C4-2B (cell line): Measurements from ENCODE around the gene ANKRD44.

Experiments used
- CTCF ChIP-seq: fragments of 450-650 bp; conservative IDR thresholded peaks from 2 replicates; pipeline ENCODE4 v1.5.1; 2017; ENCODE audit warnings: mild to moderate bottlenecking
- ZFX ChIP-seq: fragments of 450-650 bp; IDR thresholded peaks from 2 replicates; pipeline ENCODE4 v1.6.1; 2017

- TF ChIP-seq CTCF (no peak), ZFX (no peak)
Observed at GRCh38 chr2:197309691-197310231, 819 bp downstream of the ANKRD44 start.
